ENCODE results near the gene SMARCD2. TPM values are rescaled to one million over a fixed set of nuclear protein-coding genes. Genes with fewer than 3 reads are reported as not detected.
"Not testable (repeated sequence)": the region's sequence is repeated elsewhere in the genome, so short reads cannot be mapped to it uniquely, and the experiment has no call there.

The SMARCD2 gene
- total RNA-seq, 1 experiment from 2014 or later, result 50.6 TPM

GRCh38 chr17:63798572-63799106, 43.8 kb downstream of the SMARCD2 start:
- Mint-ChIP-seq H3K27ac (ENCODE audit: unreplicated experiment) (no peak overlapping the region), H3K4me1 (ENCODE audit: low read depth, unreplicated experiment) (no peaks in the 10 kb centered on the region), H3K4me3 (ENCODE audit: low read depth, unreplicated experiment) (no peak overlapping the region), H3K36me3 (ENCODE audit: insufficient read depth, unreplicated experiment) (peaks cover 51% of the 10 kb centered on the region), H3K27me3 (ENCODE audit: unreplicated experiment) (no peaks in the 10 kb centered on the region), H3K9me3 (ENCODE audit: low read depth, unreplicated experiment) (no peaks in the 10 kb centered on the region)
- BruUV-seq (replicated peaks), result no TSS peak
- no peak for DNase-seq
- CTCF ChIA-PET, result no interaction called here
- TF ChIP-seq CTCF (IDR thresholded peaks at IDR 0.05; ENCODE audit: unreplicated experiment), result no peak
- intact Hi-C loops (cut with micrococcal nuclease; ENCODE audit: unreplicated experiment), result no loop called here

GRCh38 chr17:63796375-63796774, 46.1 kb downstream of the SMARCD2 start:
- H3K4me1 Mint-ChIP-seq (ENCODE audit: low read depth, unreplicated experiment); CTCF ChIA-PET: not testable (repeated sequence)
- peaks cover 51% of the 10 kb centered on the region for H3K36me3 Mint-ChIP-seq (ENCODE audit: insufficient read depth, unreplicated experiment)

GRCh38 chr17:63792055-63792729, 50.3 kb downstream of the SMARCD2 start:
- peaks cover 45% of the 10 kb centered on the region for H3K36me3 Mint-ChIP-seq (ENCODE audit: insufficient read depth, unreplicated experiment)
- H3K4me1 Mint-ChIP-seq (ENCODE audit: low read depth, unreplicated experiment), result no peaks in the 10 kb centered on the region
- no peaks in the 10 kb centered on the region for H3K27me3 Mint-ChIP-seq (ENCODE audit: unreplicated experiment)
- CTCF ChIA-PET, result interaction anchor here (0.7 kb wide), 1 partner anchor 9 kb away, joined by 3 read pairs; no protein-coding TSS in a partner anchor
- no peaks in the 10 kb centered on the region for H3K9me3 Mint-ChIP-seq (ENCODE audit: low read depth, unreplicated experiment)
- no peak for TF ChIP-seq CTCF (IDR thresholded peaks at IDR 0.05; ENCODE audit: unreplicated experiment)
- no peak for DNase-seq
- no peak overlapping the region for H3K27ac Mint-ChIP-seq (ENCODE audit: unreplicated experiment)
- intact Hi-C loops (cut with micrococcal nuclease; ENCODE audit: unreplicated experiment), result no loop called here
- no peak overlapping the region for H3K4me3 Mint-ChIP-seq (ENCODE audit: low read depth, unreplicated experiment)
- BruUV-seq (replicated peaks), result no TSS peak

More at GRCh38 chr17:63796375-63796774, 46.1 kb downstream of the SMARCD2 start:
- H3K27me3 Mint-ChIP-seq (ENCODE audit: unreplicated experiment); intact Hi-C loops (cut with micrococcal nuclease; ENCODE audit: unreplicated experiment); H3K9me3 Mint-ChIP-seq (ENCODE audit: low read depth, unreplicated experiment); DNase-seq; H3K4me3 Mint-ChIP-seq (ENCODE audit: low read depth, unreplicated experiment); H3K27ac Mint-ChIP-seq (ENCODE audit: unreplicated experiment); BruUV-seq (replicated peaks): not testable (repeated sequence)

GRCh38 chr17:63790057-63790456, 52.4 kb downstream of the SMARCD2 start:
- Mint-ChIP-seq H3K4me3 (ENCODE audit: low read depth, unreplicated experiment) (no peak overlapping the region), H3K9me3 (ENCODE audit: low read depth, unreplicated experiment) (no peaks in the 10 kb centered on the region), H3K27me3 (ENCODE audit: unreplicated experiment) (no peaks in the 10 kb centered on the region), H3K4me1 (ENCODE audit: low read depth, unreplicated experiment) (no peaks in the 10 kb centered on the region), H3K36me3 (ENCODE audit: insufficient read depth, unreplicated experiment) (peaks cover 35% of the 10 kb centered on the region), H3K27ac (ENCODE audit: unreplicated experiment) (no peak overlapping the region)
- TF ChIP-seq CTCF (IDR thresholded peaks at IDR 0.05; ENCODE audit: unreplicated experiment), result no peak
- CTCF ChIA-PET, result no interaction called here
- no TSS peak for BruUV-seq (replicated peaks)
- no peak for DNase-seq
- intact Hi-C loops (cut with micrococcal nuclease; ENCODE audit: unreplicated experiment), result no loop called here
